GM12865 (cell line): ENCODE measurements around the gene SLC38A2.

Experiments
- DNase-seq: peaks from one replicate; pipeline ENCODE4 v3.0.0; 2010; ENCODE audit warnings: low read depth
- H3K4me3 ChIP-seq: 2 replicates; pipeline ENCODE4 v1.5.1; 2011; ENCODE audit warnings: mild to moderate bottlenecking, low read depth, low read length, control low read depth
- CTCF ChIP-seq: IDR thresholded peaks from 2 replicates; pipeline ENCODE4 v1.5.1; 2011; ENCODE audit warnings: low read length, control low read depth, low read depth, inconsistent platforms; ENCODE audit not compliant: insufficient read depth; ENCODE audit errors: missing control alignments

The SLC38A2 gene

GRCh38 chr12:46372544-46373300, at the start of gene SLC38A2:
TSS of gene SLC38A2 (minus strand) at chr12:46372773. CDS start at chr12:46371293, 1,480 bp downstream.
- DNase-seq = peak; percentile 95
- no peak for TF ChIP-seq CTCF
- H3K4me3 ChIP-seq = peak within 1 kb of the TSS; percentile 94

GRCh38 chr12:46419675-46420074, 47.1 kb upstream of the SLC38A2 start:
- no peak for TF ChIP-seq CTCF

GRCh38 chr12:46415552-46415951, 43.0 kb upstream of the SLC38A2 start:
- no peak overlapping the region for H3K4me3 ChIP-seq
- DNase-seq = no peak
- TF ChIP-seq CTCF = no peak

More at GRCh38 chr12:46419675-46420074, 47.1 kb upstream of the SLC38A2 start:
- no peak overlapping the region for H3K4me3 ChIP-seq
- DNase-seq = no peak

- DNase-seq = no peak
- H3K4me3 ChIP-seq = no peak overlapping the region
- TF ChIP-seq CTCF = no peak
Measured at GRCh38 chr12:46414591-46415268, 42.2 kb upstream of the SLC38A2 start.

GRCh38 chr12:46413368-46413767, 40.8 kb upstream of the SLC38A2 start:
- no peak overlapping the region for H3K4me3 ChIP-seq
- DNase-seq = no peak
- TF ChIP-seq CTCF = no peak

- DNase-seq = no peak
- H3K4me3 ChIP-seq = no peak overlapping the region
Measured at GRCh38 chr12:46412857-46413256, 40.3 kb upstream of the SLC38A2 start.

More at GRCh38 chr12:46412857-46413256, 40.3 kb upstream of the SLC38A2 start:
- TF ChIP-seq CTCF = no peak
